CD4-positive, alpha-beta T cell treated with Interleukin-15 for 1 hour (primary cell): ENCODE measurements around the gene NCR3LG1.

Experiments used
- DNase-seq: peaks from one replicate; pipeline ENCODE4 v3.0.0-alpha.2; 2020

Gene NCR3LG1

DNA sequence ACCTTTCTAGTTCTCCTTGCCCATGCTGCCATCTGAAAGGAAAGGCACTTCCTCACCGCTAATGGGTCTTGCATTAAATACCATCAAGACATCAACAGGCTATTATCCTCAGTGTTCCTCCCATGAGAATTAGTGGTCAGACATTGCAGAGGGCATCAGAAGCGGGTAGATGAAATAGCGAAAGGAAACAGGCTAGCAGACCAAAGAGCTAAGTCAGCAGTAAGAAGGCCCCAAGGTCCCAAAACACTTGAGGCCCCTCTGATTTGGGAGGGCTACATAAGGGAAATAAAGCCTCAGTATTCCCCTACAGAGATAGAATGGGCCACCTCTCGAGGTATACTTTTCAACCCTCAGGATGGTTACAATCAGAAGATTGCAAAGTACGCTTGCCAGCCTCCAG, 23.9 kb downstream of the NCR3LG1 start:
- DNase-seq, result no peak

GRCh38 chr11:17376493-17376892, 24.9 kb downstream of the NCR3LG1 start:
- no peak for DNase-seq

DNA sequence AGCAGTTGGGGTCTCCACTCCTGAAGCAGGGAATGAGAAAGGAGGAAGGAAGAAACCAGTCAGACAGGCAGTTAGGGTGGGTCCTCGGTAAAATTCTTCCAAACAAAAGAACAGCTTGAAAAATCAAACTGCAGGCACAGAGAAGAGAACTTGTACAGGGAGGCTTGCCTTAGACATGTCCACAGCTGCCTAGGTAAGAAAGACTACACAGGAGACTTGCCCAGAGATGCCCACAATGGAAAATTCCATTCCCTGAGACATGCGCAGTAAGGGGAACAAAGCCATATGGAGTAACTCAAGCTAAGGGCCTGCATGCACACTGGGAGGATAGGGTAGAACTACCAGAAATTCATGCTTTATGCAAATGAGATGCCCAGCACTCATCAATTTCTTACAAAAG, 27.1 kb downstream of the NCR3LG1 start:
- DNase-seq, result no peak

DNA sequence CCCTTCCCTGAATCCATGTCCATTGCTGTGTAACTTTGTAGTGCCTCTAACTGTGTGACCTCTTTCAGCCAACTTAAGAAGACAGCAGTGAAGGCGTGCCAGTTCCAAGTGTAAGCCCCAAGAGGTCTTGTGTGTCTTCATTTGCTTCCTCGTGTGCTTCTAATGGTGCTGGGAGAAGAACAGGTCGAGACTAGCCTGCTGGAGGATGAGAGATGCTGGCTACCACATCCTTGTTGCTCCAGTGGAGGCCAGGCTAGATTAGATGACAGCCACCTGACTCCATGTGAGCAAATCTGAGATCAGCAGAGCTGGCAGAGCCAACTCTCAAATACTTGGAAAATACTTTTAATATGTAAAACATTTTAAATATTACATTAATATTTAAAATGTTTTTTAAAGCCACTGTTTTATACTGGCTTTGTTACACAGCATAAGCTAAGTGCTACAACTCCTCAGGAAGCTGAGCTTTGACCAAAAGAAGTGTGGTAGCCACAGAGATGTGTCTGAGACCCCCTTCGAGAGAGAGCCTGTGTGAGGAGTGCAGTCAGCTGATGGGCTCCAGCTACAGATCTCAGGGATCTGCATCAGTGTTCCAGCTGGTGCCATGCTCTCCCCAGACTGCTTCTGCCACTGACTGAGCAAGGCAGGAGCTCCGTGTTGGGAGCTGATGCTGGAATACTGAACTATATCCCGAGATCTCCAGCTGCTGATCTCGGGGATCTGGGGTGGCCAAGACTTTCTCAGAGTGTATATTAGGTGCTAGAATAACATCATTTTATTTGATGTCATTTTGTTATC, 28.0 kb downstream of the NCR3LG1 start:
- DNase-seq, result no peak

GRCh38 chr11:17381156-17381555, 29.6 kb downstream of the NCR3LG1 start:
- DNase-seq, result no peak

- DNase-seq, result no peak
Observed at GRCh38 chr11:17382046-17382728, 30.6 kb downstream of the NCR3LG1 start.

DNA sequence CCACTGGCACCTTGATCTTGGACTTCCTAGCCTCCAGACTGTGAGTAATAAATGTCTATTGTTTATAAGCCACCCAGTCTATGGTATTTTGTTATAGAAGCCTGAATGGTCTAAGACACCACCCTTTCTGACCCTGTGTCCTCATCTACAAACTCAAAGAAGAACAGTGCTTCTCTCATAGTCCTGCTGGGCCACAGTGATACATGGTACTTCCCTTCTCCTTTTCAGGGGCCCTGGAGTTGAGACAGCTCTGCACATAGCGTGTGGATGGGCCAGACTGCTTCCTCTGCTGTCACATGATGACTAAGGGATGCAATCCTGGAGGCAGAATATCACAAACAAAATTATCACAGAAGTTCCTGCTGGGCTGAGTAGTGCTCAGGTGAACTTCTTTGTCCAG, 31.9 kb downstream of the NCR3LG1 start:
- peak; percentile 49 for DNase-seq

DNA sequence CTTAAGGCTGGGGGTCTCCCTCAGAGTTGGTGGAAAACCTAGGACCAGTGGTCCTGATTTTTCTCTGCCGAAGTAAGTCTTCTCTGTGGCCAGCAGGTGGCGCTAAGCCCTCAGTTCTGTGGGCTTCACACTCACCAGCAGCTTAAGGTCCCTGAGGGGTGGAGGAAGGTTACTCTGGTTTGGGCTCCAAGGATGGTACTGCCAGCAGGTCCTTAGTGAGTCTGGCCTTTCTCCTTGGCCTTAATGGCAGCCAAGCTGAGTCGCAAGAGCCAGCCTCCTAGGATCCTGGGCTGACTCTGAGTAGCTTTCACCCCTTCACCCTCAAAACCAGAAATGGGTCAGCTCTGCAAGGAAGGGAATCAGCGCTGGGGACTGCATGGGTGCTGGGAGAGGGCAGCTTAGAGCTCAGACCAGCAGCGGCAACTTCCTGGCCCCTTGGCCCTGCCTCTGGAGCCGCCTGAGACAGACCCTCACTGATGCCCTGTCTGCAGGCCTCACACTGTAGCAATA, 32.5 kb downstream of the NCR3LG1 start:
- peak; percentile 77 for DNase-seq

DNA sequence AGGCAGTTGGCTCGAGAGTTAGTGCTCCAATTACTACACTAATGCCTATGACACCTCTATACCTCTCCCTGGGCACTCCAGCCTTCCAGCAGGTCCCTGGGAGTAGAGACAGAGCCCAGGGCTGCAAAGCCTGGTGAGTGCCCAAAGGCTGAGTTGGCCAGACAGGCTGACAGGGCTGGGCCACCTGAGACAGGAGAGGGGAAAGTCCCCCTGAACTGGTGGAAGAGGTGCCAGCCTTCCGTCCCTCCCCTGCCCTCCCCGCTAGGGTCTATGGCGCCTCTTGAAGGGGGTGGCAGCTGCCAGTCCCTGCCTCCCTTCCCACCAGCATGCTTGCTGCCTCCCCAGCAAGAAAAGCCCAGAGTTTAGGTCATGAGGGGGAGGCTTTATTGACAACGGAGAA, 33.9 kb downstream of the NCR3LG1 start:
- DNase-seq, result no peak

DNA sequence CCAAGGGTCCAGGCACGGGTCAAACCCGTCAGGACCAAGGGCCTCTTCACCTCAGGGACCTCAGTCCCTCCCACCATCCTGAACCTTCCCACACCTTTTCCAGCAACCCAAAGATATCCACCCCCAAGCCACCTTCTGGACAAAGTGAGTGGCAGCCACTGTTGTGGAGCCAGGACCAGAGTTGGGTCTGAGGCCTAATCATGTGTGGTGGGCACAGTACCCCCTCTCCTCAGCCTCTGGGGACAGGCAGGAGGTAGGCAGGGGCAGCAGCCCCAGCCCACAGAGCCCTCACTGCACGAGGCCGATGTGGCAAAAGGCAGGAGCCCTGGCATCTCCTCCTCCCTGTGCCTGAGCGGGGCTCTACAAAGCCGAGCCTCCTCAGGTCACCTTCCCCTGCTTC, 34.3 kb downstream of the NCR3LG1 start:
- no peak for DNase-seq

DNA sequence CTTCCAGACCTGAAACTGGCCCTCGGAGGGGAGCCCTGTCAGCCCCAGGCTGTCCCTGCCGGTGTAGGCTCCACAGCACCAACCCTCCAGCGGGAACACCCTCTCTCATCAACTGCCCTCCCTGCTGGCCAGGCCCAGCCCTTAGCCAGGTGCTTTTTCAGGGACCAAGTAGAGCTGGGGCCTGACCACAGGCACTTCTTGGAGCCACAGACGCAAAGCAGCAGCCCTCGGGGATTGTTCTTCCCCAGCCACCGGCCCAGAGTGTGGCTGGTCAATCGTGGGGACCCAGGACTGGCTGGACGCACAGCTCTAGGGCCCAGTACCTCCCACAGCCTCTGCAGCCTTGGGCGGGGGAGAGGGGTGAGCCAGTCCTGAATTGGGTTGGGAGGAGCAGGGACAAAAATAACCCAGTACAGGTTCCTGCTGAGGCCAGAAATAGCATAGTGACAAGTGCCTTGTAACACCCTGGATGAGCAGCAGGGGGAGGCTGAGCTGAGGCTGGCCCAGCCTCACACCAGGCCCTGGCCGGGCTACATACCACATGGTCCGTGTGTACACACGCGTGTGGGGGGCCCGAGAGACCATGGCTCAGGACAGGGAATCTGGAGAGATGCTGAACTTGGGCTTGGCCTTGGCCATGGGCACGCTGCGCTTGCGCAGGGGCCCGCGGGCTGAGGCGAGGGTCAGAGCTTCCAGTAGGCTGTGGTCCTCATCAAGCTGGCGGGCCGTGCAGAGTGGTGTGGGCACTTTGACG, 34.9 kb downstream of the NCR3LG1 start:
- DNase-seq, result no peak

- DNase-seq, result no peak
Observed at GRCh38 chr11:17387254-17387653, 35.7 kb downstream of the NCR3LG1 start.

GRCh38 chr11:17387811-17388210, 36.2 kb downstream of the NCR3LG1 start:
- DNase-seq, result no peak

DNA sequence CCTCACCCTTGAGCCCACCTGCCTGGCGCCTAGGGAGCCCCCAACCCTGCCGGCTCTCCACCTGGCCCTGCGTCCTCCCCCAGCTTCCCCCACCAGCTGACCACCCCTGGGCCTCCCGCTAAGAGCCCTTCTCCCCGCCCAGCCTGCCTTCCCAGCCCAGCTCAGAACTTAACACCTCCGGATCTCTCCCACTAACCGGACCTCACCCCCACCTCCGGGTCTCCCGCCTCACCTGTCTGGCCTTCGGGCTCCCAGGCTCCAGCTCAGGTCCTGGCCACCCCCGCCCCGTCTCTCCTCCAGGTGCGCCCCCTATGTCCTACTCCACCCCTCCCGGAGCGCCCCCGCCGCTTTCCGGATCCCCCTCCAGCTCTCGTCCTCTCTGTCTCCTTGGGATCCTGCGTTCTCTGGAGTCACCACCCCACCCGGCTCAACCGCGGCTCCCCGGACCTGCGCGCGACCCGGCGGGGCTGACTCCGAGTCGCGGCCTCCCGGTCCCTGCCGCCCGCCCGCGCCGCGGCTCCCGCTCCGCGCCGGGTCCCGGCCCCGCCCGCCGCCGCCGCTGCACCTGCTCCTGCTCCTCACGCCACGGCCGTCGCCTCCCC, 37.1 kb downstream of the NCR3LG1 start, which contains the start of gene KCNJ11:
Gene KCNJ11, minus strand, starts transcription at position 51 of the 602 bp plus-strand sequence. CDS start 568 bp downstream, outside the sequence.
- no peak for DNase-seq

GRCh38 chr11:17389211-17389956, 37.8 kb downstream of the NCR3LG1 start:
- DNase-seq, result peak; percentile 74

GRCh38 chr11:17389957-17390649, 38.5 kb downstream of the NCR3LG1 start:
- DNase-seq, result no peak

DNA sequence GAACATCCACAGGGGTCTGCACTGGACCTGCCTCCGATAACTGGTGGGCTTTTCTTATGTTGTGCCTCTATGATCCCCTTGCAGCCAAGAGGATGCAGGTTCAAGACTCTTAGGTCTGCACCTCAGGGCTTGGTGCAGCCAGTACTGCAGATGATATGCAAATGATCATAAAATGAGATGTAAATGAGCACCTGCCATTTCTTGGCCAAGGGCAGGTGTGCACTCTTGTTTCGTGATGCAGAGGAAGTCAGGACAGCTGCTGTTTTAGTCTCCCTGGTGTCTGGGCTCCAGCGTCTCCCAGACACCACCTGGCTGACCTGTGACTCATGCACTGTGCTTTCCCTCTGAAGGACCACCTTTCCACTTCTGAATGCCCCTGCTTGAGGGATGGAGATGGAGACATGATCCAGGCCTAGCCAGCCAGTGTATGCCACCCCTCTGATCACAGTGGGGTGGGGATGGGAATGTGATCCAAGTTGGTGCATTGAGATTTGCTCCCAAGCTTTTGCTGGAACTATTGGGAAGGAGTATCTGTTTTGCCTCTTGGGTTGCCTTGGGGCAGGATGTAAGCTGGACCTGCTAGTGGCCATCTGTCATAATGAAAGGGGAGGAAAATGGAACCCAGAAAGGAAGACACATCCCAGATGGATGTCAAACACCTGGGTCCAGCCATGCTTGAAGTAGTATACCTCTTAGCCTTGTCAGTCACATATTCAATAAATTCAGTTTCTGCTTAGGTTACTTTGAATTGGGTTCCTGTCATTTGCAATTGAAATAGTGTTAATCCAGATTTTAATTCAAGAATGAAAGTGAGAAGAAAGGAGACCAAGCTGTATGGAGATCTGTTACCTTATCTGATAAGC, 40.1 kb downstream of the NCR3LG1 start:
- DNase-seq, result no peak

GRCh38 chr11:17392872-17393271, 41.3 kb downstream of the NCR3LG1 start:
- DNase-seq, result no peak

DNA sequence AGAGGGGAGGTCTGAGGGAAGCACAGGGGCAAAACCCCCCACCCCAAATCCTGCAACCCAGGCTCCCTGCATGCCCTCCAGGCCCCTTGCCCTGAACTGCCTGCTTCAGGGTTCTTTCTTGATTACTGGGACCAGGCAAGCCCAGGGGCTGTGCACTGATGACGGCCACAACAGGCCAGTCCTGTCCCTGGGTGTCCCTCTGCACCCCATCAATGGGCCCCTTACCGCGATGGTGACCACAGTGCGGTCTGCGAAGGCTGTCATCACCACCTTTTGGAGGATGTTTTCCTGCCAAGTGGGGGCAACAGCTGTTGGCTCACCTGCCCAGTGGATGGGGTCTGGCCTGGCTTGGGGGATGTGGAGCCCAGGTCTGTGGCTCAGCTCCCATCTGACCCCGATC, 41.9 kb downstream of the NCR3LG1 start:
- DNase-seq, result no peak

- DNase-seq, result no peak
Observed at GRCh38 chr11:17394743-17395390, 43.3 kb downstream of the NCR3LG1 start.
